Measurements from ENCODE around the gene CD82. TPM values are rescaled to one million over a fixed set of nuclear protein-coding genes. Genes with fewer than 3 reads are reported as not detected.
A peak's percentile ranks its signal among the peaks of the same experiment; 100 is the strongest.

CD82 gene
- total RNA-seq, 1 experiment from 2014 or later: 32.6 TPM

DNA sequence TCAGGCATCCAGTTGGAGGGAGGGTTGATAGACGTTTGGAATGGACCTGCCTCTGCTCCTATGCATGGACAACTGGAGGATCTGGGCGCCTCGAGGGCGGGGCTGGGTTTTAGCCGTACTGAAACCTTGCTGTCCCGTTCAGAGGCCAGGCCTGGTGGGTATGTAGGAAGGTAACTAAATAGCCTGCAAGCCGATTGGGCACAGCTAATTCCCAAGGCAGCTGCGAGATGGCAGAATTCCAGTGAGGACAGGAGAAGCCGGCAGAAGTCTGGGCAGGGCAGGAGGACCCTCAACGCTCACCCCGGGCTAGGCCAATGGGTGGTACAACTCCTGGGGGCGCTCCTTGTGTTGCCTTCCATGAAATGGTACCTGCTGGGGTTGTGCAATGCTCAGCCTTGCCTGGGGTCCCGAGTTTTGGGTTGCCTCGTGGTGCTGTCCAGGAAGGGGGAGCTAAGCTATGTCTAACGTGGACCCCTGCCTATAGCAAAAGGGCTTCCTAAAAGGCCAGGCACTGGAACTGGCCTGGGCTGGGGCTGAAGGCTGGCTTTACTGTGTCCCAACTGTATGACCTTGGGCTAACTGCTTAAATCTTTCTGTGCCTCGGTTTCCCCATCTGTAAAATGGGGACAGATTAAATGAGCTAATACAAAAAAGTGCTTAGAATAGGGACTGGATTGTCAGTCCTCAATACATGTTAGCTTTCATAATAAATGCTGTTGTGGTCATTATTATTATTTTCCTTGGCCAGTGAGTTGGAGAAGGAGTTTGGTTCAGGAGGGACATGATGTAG is 30.1 kb upstream of the CD82 start:
- intact Hi-C loops (cut with micrococcal nuclease; ENCODE audit: unreplicated experiment): loop anchor here (5.0 kb wide), 1 partner anchor 443 kb away; no protein-coding TSS in a partner anchor
- CTCF ChIA-PET: interaction anchor here (0.5 to 0.6 kb wide), 2 partner anchors 12 to 252 kb away, joined by 4 to 6 read pairs; no protein-coding TSS in a partner anchor
- H3K27ac Mint-ChIP-seq (ENCODE audit: unreplicated experiment): no peak overlapping the region

DNA sequence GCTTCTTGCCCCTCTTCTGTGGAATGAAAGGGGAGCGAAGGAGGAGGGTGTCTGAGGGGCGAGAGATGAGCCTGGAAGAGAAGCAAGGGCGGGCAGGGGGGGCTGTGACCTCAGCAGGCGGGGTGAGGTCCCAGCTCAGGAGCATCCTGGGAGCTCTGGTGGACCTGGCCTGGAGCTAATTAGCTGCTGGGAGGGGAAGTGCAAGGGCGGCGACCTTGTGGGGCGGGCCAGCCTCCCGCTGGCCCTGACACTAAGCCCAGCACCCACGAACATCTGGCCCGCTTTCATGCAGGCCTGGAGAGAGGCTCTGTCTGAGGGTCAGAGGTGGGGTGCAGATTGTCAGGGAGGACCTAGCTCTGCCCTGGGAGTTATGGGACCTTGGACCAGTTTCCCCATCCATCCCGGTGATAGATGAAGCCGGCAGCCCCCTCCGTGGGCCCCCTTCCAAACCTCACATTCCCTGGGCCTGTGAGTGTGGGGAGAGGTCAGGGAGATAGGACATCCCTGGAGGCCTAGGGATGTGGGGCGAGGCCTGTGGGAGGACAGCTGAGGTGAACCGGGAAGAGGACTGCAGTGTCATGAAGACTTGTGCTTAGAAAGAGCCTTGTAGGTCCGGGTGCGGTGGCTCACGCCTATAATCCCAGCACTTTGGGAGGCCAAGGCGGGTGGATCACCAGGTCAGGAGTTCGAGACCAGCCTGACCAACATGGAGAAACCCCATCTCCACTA is 28.5 kb upstream of the CD82 start:
- Mint-ChIP-seq H3K27ac (ENCODE audit: unreplicated experiment) (no peak overlapping the region), H3K4me3 (ENCODE audit: low read depth, unreplicated experiment) (no peak overlapping the region), H3K4me1 (ENCODE audit: low read depth, unreplicated experiment) (no peaks in the 10 kb centered on the region), H3K27me3 (ENCODE audit: unreplicated experiment) (peaks cover 44% of the 10 kb centered on the region), H3K36me3 (ENCODE audit: insufficient read depth, unreplicated experiment) (no peaks in the 10 kb centered on the region), H3K9me3 (ENCODE audit: low read depth, unreplicated experiment) (no peaks in the 10 kb centered on the region)
- CTCF ChIA-PET: interaction anchor here (0.8 kb wide), 1 partner anchor 14 kb away, joined by 6 read pairs; no protein-coding TSS in a partner anchor
- no TSS peak for BruUV-seq (replicated peaks)
- TF ChIP-seq, protein P1, sequence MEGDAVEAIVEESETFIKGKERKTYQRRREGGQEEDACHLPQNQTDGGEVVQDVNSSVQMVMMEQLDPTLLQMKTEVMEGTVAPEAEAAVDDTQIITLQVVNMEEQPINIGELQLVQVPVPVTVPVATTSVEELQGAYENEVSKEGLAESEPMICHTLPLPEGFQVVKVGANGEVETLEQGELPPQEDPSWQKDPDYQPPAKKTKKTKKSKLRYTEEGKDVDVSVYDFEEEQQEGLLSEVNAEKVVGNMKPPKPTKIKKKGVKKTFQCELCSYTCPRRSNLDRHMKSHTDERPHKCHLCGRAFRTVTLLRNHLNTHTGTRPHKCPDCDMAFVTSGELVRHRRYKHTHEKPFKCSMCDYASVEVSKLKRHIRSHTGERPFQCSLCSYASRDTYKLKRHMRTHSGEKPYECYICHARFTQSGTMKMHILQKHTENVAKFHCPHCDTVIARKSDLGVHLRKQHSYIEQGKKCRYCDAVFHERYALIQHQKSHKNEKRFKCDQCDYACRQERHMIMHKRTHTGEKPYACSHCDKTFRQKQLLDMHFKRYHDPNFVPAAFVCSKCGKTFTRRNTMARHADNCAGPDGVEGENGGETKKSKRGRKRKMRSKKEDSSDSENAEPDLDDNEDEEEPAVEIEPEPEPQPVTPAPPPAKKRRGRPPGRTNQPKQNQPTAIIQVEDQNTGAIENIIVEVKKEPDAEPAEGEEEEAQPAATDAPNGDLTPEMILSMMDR (IDR thresholded peaks at IDR 0.05; ENCODE audit: unreplicated experiment): no peak
- no peak for DNase-seq
- intact Hi-C loops (cut with micrococcal nuclease; ENCODE audit: unreplicated experiment): loop anchor here (5.0 kb wide), 1 partner anchor 445 kb away; no protein-coding TSS in a partner anchor

More for the DNA sequence above, 30.1 kb upstream of the CD82 start:
- Mint-ChIP-seq H3K9me3 (ENCODE audit: low read depth, unreplicated experiment) (no peaks in the 10 kb centered on the region), H3K27me3 (ENCODE audit: unreplicated experiment) (peaks cover 60% of the 10 kb centered on the region), H3K36me3 (ENCODE audit: insufficient read depth, unreplicated experiment) (no peaks in the 10 kb centered on the region), H3K4me1 (ENCODE audit: low read depth, unreplicated experiment) (no peaks in the 10 kb centered on the region), H3K4me3 (ENCODE audit: low read depth, unreplicated experiment) (no peak overlapping the region)
- no TSS peak for BruUV-seq (replicated peaks)
- no peak for DNase-seq
- TF ChIP-seq, protein P1 (IDR thresholded peaks at IDR 0.05; ENCODE audit: unreplicated experiment): no peak

DNA sequence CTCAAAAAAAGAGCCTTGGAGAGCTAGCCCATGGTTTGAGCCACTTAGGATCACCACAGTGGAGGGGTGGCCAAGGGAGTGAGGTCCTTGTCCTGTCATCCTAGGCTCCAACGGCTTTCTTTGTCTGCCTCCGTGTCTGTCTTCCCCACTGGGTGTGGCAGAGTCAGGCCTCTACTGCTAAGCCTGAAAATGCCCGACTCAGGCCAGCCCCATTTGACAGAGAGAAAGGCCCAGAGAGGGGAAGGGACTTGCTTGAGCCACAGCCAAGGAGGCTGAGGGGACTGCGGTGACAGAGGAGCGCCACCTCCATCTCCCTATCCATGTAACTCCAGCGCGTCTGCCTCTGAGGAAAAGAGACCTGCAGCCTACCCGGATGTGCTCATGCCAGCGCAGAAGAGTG is 27.8 kb upstream of the CD82 start:
- TF ChIP-seq, protein P1 (IDR thresholded peaks at IDR 0.05; ENCODE audit: unreplicated experiment): no peak
- Mint-ChIP-seq H3K36me3 (ENCODE audit: insufficient read depth, unreplicated experiment) (no peaks in the 10 kb centered on the region), H3K9me3 (ENCODE audit: low read depth, unreplicated experiment) (no peaks in the 10 kb centered on the region), H3K4me3 (ENCODE audit: low read depth, unreplicated experiment) (no peak overlapping the region), H3K27me3 (ENCODE audit: unreplicated experiment) (peaks cover 37% of the 10 kb centered on the region), H3K27ac (ENCODE audit: unreplicated experiment) (no peak overlapping the region), H3K4me1 (ENCODE audit: low read depth, unreplicated experiment) (no peaks in the 10 kb centered on the region)
- DNase-seq: no peak
- no TSS peak for BruUV-seq (replicated peaks)
- intact Hi-C loops (cut with micrococcal nuclease; ENCODE audit: unreplicated experiment): loop anchor here (1.0 to 5.0 kb wide), 3 partner anchors 251 to 445 kb away; no protein-coding TSS in a partner anchor
- CTCF ChIA-PET: no interaction called here

DNA sequence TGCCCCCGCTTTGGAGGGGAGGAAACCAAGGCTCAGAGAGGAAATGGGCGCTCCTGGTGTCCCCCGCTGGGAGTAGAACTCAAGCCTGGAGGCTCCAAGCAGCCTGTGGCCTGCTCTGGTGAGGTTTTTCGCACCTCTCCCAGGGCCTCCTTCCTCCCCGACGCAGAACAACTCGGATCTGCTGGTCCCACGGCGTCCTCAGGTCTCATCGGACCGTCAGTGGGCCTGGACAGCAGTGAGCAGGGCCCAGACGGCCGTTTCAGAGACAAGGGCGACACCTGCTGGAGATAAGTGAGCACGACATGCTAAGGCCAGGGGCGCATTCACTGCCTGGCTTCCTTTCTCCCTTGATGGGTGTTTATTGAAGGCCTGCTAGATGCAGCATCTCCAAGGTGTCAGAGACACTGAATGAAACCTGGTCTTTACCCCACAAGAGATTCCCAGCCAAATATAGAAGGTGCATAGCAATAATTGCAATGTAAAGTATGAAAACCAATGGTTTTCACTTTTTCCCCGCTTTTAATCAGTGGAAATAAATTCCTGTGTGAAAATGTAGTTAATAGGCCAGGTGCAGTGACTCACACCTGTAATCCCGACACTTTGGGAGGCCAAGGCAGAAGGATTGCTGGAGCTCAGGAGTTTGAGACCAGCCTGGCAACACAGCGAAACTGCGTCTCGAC is 26.9 kb upstream of the CD82 start:
- peak; percentile 82 for DNase-seq
- no peaks in the 10 kb centered on the region for H3K36me3 Mint-ChIP-seq (ENCODE audit: insufficient read depth, unreplicated experiment)
- no TSS peak for BruUV-seq (replicated peaks)
- H3K4me1 Mint-ChIP-seq (ENCODE audit: low read depth, unreplicated experiment): no peaks in the 10 kb centered on the region
- peaks cover 34% of the 10 kb centered on the region for H3K27me3 Mint-ChIP-seq (ENCODE audit: unreplicated experiment)
- no peak overlapping the region for H3K4me3 Mint-ChIP-seq (ENCODE audit: low read depth, unreplicated experiment)
- TF ChIP-seq, protein P1 (IDR thresholded peaks at IDR 0.05; ENCODE audit: unreplicated experiment): peak; percentile 96
- H3K9me3 Mint-ChIP-seq (ENCODE audit: low read depth, unreplicated experiment): no peaks in the 10 kb centered on the region
- no peak overlapping the region for H3K27ac Mint-ChIP-seq (ENCODE audit: unreplicated experiment)
- intact Hi-C loops (cut with micrococcal nuclease; ENCODE audit: unreplicated experiment): loop anchor here (1.0 to 5.0 kb wide), 3 partner anchors 252 to 446 kb away; no protein-coding TSS in a partner anchor
- CTCF ChIA-PET: no interaction called here
